K562 (cell line): Measurements from ENCODE around the gene HDAC5. TPM values are rescaled to one million over a fixed set of nuclear protein-coding genes. Genes with fewer than 3 reads are reported as not detected.

Experiments used
- BRF2 ChIP-seq: IDR thresholded peaks from 3 replicates; pipeline ENCODE4 v1.6.1; 2011; ENCODE audit warnings: borderline replicate concordance, mild to moderate bottlenecking; ENCODE audit not compliant: insufficient read length, insufficient read depth
- CREM ChIP-seq: IDR thresholded peaks from 2 replicates; pipeline ENCODE4 v1.6.1; 2014; ENCODE audit warnings: antibody characterized with exemption, low read depth
- CXXC5 ChIP-seq: fragments of 250-450 bp; sonication (Bioruptor Pico); IDR thresholded peaks from 2 replicates; pipeline ENCODE4 v1.8.0; 2022; ENCODE audit warnings: inconsistent platforms, mild to moderate bottlenecking, moderate library complexity
- KAT7 ChIP-seq: sonication (generic); formaldehyde crosslinking; IDR thresholded peaks from 2 replicates; pipeline ENCODE4 v1.8.0; 2022; ENCODE audit warnings: missing genetic modification reagents, mild to moderate bottlenecking, borderline replicate concordance
- MAZ ChIP-seq, 2 experiments: fragments of 450-650 bp in 1 of 2; sonication (generic) in 1 of 2; formaldehyde crosslinking; IDR thresholded peaks in 1 of 2; conservative IDR thresholded peaks in 1 of 2; 2 replicates each; pipeline versions ENCODE4 v1.4.0 to v1.5.0; 2020; ENCODE audit warnings: mild to moderate bottlenecking in 1 of 2, missing genetic modification reagents in 1 of 2
- MED1 ChIP-seq: sonication (generic); formaldehyde crosslinking; IDR thresholded peaks from 2 replicates; pipeline ENCODE4 v1.8.1; 2023; ENCODE audit warnings: missing genetic modification reagents, borderline replicate concordance
- MEIS2 ChIP-seq: fragments of 450-650 bp; IDR thresholded peaks from 2 replicates; pipeline ENCODE4 v1.6.1; 2014; ENCODE audit warnings: mild to moderate bottlenecking; ENCODE audit not compliant: partially characterized antibody
- NRF1 ChIP-seq, 2 experiments: fragments of 450-650 bp; IDR thresholded peaks in 1 of 2; conservative IDR thresholded peaks in 1 of 2; 2 replicates each; pipeline ENCODE4 v1.6.1; 2014; ENCODE audit warnings: mild to moderate bottlenecking in 2 of 2
- REST ChIP-seq, 2 experiments: fragments of 450-650 bp; formaldehyde crosslinking in 1 of 2; IDR thresholded peaks; 2 replicates each; pipeline versions ENCODE4 v1.4.0 to v1.6.1; 2014 to 2020; ENCODE audit warnings: mild to moderate bottlenecking in 2 of 2, borderline replicate concordance in 1 of 2, low read depth in 1 of 2
- RUNX1 ChIP-seq: sonication (generic); IDR thresholded peaks from 2 replicates; pipeline ENCODE4 v1.6.1; 2016; ENCODE audit warnings: antibody characterized with exemption, low read depth
- TAF9B ChIP-seq: fragments of 450-650 bp; IDR thresholded peaks from 2 replicates; pipeline ENCODE4 v1.6.1; 2018; ENCODE audit warnings: mild to moderate bottlenecking; ENCODE audit not compliant: partially characterized antibody
- TARDBP ChIP-seq: fragments of 450-650 bp; IDR thresholded peaks from 2 replicates; pipeline ENCODE4 v1.6.1; 2016
- TSC22D4 ChIP-seq: fragments of 450-650 bp; IDR thresholded peaks from 2 replicates; pipeline ENCODE4 v1.6.1; 2016; ENCODE audit warnings: missing genetic modification characterization, missing biosample characterization, control low read depth
- U2AF1 ChIP-seq: fragments of 200-400 bp; formaldehyde crosslinking; optimal IDR thresholded peaks from 2 replicates; pipeline ENCODE3; 2017; ENCODE audit warnings: mild to moderate bottlenecking, low read depth, low read length, moderate library complexity
- ZNF639 ChIP-seq, 2 experiments: fragments of 200-800 bp in 1 of 2; sonication (Bioruptor generic) in 1 of 2; sonication (generic) in 1 of 2; formaldehyde crosslinking in 1 of 2; IDR thresholded peaks in 1 of 2; conservative IDR thresholded peaks in 1 of 2; 2 replicates each; pipeline versions ENCODE4 v1.5.0 to v1.6.1; 2016 to 2020; ENCODE audit warnings: missing compliant biosample characterization in 1 of 2, missing genetic modification characterization in 1 of 2, missing genetic modification reagents in 1 of 2
- polyA plus RNA-seq, 8 experiments: library from polyadenylated mRNA; depleted of rRNA in 4 of 8; stranded (reverse) in 5 of 8; unstranded in 3 of 8; fragments of >200 nt; fragmentation: Nextera tagmentation in 2 of 8; fragmentation: Illumina TruSeq in 1 of 8; extraction: Ambion mirVana in 2 of 8; extraction: Trizol in 1 of 8; gene quantifications; 2 replicates each; pipeline versions ENCODE4 v1.2.1 to v1.2.3, GENCODE V29; 2011 to 2014; ENCODE audit warnings: inconsistent platforms in 1 of 8, missing spikeins in 1 of 8
- total RNA-seq, 7 experiments: library from RNA; depleted of rRNA in 6 of 7; stranded (reverse); fragments of >200 nt in 6 of 7; fragmentation: Illumina TruSeq in 2 of 7; extraction: Trizol in 2 of 7; gene quantifications; 2 replicates each; pipeline versions ENCODE4 v1.2.1 to v1.2.3, GENCODE V29; 2011 to 2021; ENCODE audit warnings: low replicate concordance in 1 of 7

HDAC5 gene
- total and polyA plus RNA-seq, 9 of the 15 experiments (the other 6 are each of a cell fraction or from before 2014, with no cell fraction given), result 0.45 to 26.2 (median 16.4) TPM

- TF ChIP-seq REST (IDR thresholded peaks at IDR 0.05; ENCODE audit: borderline replicate concordance), result 0 out of 2 replicates have a peak, but pooled peaks have one; percentile 26
- TF ChIP-seq REST (CRISPR knock-in tag; IDR thresholded peaks at IDR 0.05; ENCODE audit: low read depth), result 0 out of 2 replicates have a peak, but pooled peaks have one; percentile 44
- TF ChIP-seq RUNX1, result no peak
- TF ChIP-seq ZNF639 (CRISPR knock-in tag; conservative IDR thresholded peaks at IDR 0.05 in 1 of 2, IDR thresholded peaks at IDR 0.05 in 1 of 2), result peak in 1 of 2 experiments; percentile 91; a peak in 2 of 4 replicates
- peak; percentile 96 for TF ChIP-seq NRF1 (conservative IDR thresholded peaks at IDR 0.05 in 1 of 2, IDR thresholded peaks at IDR 0.05 in 1 of 2)
- peak; percentile 26; the same call in 1 of the 2 replicates for TF ChIP-seq TARDBP
- no peak for TF ChIP-seq MED1 (CRISPR knock-in tag)
- TF ChIP-seq CXXC5 (CRISPR knock-in tag), result peak; percentile 94
- no peak for TF ChIP-seq TSC22D4
- TF ChIP-seq MEIS2, result peak; percentile 38
- TF ChIP-seq U2AF1, result no peak
- peak; percentile 81 for TF ChIP-seq TAF9B
- TF ChIP-seq BRF2, result no peak
- TF ChIP-seq CREM, result peak; percentile 88
- no peak for TF ChIP-seq KAT7 (CRISPR knock-in tag)
- peak; percentile 49 to 77 for TF ChIP-seq MAZ (CRISPR knock-in tag; conservative IDR thresholded peaks at IDR 0.05 in 1 of 2, IDR thresholded peaks at IDR 0.05 in 1 of 2)
Measured at GRCh38 chr17:44066204-44066930, 57.1 kb downstream of the HDAC5 start, which contains the start of gene LSM12 (continued).
